Measurements from ENCODE around the gene NSG2.

- no peak for TF ChIP-seq BHLHE40 (IDR thresholded peaks at IDR 0.05; ENCODE audit: borderline replicate concordance)
- TF ChIP-seq TARDBP (IDR thresholded peaks at IDR 0.05): no peak
- TF ChIP-seq FOXK2 (IDR thresholded peaks at IDR 0.05): no peak
- TF ChIP-seq ELF4 (IDR thresholded peaks at IDR 0.05): no peak
- no peak for TF ChIP-seq ARNT (IDR thresholded peaks at IDR 0.05)
- no peak for TF ChIP-seq NFRKB (IDR thresholded peaks at IDR 0.05)
- TF ChIP-seq SP1 (IDR thresholded peaks at IDR 0.05): no peak
- TF ChIP-seq FOXA1 (IDR thresholded peaks at IDR 0.05): no peak
- TF ChIP-seq ZNF384 (IDR thresholded peaks at IDR 0.05): no peak
- no peak for TF ChIP-seq SUZ12 (IDR thresholded peaks at IDR 0.05)
- no peak for TF ChIP-seq L3MBTL2 (conservative IDR thresholded peaks at IDR 0.05)
- no peak for TF ChIP-seq PKNOX1 (IDR thresholded peaks at IDR 0.05)
- no peak for TF ChIP-seq HDGF (IDR thresholded peaks at IDR 0.05; ENCODE audit: borderline replicate concordance)
These were observed 22.0 kb downstream of the NSG2 start for GRCh38 chr5:174067499-174067898.

All from HEK293T (cell line).